Iris pigment epithelial cell (primary cell): Measurements from ENCODE around the gene CIDEB.

ENCODE experiments used
- DNase-seq: peaks from one replicate; pipeline ENCODE4 v3.0.0-alpha.2; 2011; ENCODE audit warnings: low read depth

CIDEB gene

GRCh38 chr14:24312736-24313507, 5.1 kb upstream of the CIDEB start:
- peak; percentile 31 for DNase-seq

DNA sequence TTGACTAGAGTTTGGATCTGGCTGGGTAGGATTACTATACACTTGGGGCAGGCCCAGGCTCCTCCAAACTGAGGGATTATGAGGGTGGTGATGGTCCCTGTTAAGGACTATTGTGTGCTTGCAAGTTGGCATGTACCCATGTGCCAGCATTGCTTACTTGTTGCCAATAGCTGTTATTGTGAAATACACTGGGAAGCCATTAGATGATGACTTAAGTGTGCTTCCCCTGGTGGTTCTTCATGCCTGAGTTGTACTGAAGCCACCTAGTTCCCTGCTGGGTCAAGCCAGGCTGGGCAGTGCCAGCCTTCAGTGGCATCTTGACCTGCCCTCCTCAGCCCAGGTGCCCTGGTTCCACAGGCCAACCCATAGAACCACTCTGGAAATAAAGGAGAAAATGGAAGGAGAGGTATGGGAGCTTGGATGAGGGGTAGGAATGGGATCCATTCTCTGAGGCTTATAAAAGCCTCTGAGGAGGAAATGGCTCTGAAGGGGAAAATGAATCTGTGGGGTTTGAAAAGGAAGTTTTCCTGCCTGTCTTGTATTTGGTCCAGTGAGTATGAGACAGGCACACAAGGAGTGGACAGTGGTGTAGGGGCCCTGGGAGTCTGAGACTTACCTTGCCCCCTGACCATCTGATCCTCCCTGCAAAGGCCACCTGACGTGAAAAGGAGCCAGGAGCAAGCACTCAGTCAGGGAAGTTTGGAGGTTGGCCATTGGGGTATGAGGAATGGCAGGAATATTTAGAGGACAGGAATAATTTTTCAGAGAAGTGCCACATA, 4.2 kb upstream of the CIDEB start:
- DNase-seq: no peak

DNA sequence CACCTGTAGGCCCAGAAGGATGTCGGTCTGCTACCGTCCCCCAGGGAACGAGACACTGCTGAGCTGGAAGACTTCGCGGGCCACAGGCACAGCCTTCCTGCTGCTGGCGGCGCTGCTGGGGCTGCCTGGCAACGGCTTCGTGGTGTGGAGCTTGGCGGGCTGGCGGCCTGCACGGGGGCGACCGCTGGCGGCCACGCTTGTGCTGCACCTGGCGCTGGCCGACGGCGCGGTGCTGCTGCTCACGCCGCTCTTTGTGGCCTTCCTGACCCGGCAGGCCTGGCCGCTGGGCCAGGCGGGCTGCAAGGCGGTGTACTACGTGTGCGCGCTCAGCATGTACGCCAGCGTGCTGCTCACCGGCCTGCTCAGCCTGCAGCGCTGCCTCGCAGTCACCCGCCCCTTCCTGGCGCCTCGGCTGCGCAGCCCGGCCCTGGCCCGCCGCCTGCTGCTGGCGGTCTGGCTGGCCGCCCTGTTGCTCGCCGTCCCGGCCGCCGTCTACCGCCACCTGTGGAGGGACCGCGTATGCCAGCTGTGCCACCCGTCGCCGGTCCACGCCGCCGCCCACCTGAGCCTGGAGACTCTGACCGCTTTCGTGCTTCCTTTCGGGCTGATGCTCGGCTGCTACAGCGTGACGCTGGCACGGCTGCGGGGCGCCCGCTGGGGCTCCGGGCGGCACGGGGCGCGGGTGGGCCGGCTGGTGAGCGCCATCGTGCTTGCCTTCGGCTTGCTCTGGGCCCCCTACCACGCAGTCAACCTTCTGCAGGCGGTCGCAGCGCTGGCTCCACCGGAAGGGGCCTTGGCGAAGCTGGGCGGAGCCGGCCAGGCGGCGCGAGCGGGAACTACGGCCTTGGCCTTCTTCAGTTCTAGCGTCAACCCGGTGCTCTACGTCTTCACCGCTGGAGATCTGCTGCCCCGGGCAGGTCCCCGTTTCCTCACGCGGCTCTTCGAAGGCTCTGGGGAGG, 3.1 kb upstream of the CIDEB start, which contains the start of gene LTB4R:
LTB4R (plus strand) TSS at position 857 of the 959 bp plus-strand sequence. CDS start 4,150 bp downstream, outside the sequence.
- peak; percentile 85 for DNase-seq

- DNase-seq: no peak
Observed at GRCh38 chr14:24310265-24310645, 2.5 kb upstream of the CIDEB start.

DNA sequence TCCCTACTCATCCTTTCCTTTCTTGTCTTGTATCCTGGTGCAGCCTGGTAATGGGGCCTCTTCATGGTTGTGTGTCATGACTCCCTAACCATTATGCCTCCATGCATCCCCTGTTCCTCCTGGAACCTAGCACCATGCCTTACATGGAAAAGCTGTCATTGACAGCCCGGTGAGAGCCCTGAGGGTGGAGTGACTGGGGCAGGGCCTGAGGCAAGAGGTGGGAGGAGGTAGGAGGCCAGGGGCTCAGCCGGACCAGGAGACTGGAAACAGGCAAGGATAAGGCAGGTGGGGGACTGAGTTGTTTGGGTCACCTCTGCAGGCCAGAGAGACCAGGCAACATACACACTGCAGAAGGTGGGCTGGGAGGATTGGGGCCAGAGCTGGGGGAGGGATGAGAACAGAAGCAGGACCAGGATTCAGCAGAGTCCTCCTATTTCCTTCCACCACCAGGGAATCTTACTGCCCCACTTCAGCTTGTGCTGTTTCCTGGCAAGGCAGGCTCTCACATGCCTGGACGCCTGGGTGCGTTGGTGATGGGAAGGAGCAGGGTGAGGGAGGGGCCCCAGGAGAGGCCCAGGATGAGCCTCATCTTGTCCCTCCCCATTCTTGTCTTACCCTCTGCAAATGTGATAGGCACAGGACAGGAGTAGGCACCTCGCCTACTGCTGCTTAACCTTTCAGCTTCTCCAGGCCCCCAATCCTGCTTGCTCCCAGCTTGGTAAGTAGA, 1.9 kb upstream of the CIDEB start, which contains the start of gene LTB4R2:
LTB4R2 (plus strand) TSS at position 603 of the 727 bp plus-strand sequence. CDS start 525 bp downstream, outside the sequence.
- DNase-seq: no peak

- no peak for DNase-seq
Observed at GRCh38 chr14:24308342-24309124, 756 bp upstream of the CIDEB start.

DNA sequence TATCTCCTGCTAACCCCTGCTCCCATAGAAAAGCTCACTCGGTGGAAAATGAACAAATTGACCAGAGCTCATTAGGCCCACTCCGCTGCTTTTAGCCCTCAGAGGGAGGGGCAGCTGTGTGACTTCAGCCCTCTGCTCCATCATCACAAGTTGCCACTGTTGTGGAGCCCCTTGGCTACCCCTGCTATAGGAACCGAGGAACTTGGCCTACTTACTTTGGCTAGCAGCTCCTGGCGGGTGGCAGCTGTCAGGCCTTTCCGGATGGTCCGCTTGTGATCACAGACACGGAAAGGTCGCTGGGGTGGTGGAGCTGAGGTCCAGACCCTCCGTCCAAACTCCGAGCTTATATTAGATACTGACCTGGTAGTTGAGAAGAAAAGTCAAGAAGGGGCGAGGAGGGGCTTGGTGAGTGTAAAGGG, 612 bp downstream of the CIDEB start:
- no peak for DNase-seq

GRCh38 chr14:24304019-24304387, 3.8 kb downstream of the CIDEB start:
- DNase-seq: no peak

DNA sequence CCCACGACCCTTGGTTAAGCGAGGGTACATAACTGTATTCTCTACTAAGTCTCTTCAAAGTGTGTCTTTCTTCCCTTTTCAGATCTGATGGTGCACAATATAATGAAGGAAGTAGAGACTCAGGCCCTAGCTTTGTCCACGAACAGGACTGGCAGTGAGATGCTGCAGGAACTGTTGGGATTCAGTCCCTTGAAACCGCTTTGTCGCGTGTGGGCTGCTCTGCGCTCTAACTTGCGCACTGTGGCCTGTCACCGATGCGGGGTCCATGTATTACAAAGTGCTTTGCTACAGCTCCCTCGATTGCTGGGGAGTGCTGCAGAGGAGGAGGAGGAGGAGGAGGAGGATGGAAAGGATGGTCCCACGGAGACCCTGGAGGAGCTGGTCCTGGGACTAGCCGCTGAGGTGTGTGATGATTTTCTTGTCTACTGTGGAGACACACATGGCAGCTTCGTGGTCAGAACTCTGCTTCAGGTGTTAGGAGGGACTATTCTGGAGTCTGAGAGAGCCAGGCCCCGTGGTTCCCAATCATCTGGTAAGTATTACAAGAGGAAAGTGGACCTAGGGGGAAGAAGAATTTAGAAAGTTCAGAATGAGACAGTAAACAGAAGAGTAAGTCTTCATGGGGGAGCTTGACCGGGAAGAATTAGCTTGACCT, 7.3 kb downstream of the CIDEB start:
- no peak for DNase-seq

DNA sequence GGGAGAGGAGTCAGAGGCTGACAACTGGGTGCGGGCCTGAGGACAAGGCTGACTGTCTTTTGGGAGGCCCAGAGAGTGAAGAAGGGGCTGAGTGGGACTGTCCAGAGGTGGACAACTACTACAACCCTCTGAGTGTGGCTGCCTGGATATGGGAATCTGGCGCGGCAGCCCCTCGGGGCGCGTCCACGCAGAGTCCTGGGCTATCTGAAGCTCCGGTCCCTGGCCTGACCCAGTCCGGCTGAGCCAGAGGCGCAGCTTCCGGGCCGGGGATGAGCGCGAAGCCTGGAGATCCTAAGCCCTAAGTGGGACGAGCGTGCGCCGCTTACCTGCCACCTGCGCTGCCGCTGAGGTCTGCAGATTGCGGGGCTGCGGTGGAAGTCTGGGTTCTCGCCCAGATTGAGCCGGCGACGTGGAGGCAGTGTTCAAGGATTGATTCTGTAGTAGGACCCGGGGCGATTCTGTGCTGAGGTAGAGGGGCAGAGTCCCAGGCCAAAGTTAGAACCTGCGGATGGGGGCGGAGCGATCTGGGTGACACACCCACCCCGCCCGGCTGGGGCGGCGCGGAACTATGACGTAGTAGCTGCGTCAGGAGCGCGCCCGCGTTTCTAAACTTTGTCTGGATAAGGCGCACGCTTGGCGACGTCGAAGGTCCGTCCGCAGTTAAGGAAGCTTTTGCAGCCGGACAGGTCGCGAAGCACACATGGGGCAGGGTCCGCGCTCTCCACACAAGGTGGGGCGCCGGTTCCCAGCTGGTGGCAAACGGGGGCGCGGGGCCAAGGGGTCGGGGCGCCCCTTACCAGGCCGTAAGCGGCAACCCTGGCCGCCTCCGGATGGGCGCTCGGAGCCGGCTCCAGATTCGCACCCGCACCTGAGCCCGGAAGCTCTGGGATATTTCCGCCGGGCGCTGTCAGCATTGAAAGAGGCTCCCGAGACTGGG, 8.3 kb downstream of the CIDEB start, which contains the start of the genes DHRS1 and NOP9:
DHRS1 (minus strand) TSS at position 526 of the 937 bp plus-strand sequence. CDS start 674 bp downstream, outside the sequence.
NOP9 (plus strand) TSS at position 596 of the 937 bp plus-strand sequence; CDS start at position 701, 105 bp downstream.
- DNase-seq: peak; percentile 90

- DNase-seq: peak; percentile 77
Observed at GRCh38 chr14:24298892-24299254, 8.9 kb downstream of the CIDEB start.

- no peak for DNase-seq
Observed at GRCh38 chr14:24297190-24297964, 10.4 kb downstream of the CIDEB start.

DNA sequence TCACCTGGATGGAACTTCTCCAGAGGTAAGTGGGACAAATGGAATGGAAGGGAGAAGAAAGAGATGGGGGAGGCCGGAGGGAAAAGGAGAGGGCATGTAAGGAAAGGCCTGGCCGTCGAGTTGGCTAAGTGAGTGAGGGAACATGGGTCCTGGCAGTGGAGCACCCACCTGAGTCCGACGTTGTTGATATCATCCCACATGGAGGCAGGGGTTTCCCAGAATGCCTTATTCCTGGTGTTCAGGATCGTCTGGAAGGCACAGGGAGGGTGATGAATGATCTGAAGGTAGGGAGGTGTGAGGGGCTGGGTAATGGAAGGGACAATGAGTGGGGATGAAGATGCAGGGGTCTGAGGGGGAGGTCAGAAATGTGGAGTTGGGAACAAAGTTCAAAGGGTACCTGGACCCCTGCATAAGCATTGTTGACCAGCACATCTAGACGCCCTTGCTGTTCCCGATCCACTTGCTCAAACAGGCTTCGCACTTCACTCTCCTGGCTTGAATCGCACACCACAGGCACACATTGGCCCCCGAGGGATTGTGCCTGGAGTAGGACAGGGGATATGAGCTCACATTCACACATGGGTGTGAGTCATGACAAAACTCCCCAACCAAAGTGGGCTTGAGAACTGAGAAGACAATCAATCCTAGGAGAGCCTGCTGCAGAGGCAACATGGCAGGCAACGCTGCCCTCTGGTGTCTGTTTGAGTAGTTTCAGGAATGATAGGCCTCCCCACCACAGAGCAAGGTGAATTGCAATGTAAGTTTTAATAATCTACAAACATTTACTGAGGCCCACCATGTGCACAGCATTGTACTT, 11.2 kb downstream of the CIDEB start:
- peak; percentile 94 for DNase-seq

GRCh38 chr14:24293525-24293924, 14.3 kb downstream of the CIDEB start:
- DNase-seq: no peak

DNA sequence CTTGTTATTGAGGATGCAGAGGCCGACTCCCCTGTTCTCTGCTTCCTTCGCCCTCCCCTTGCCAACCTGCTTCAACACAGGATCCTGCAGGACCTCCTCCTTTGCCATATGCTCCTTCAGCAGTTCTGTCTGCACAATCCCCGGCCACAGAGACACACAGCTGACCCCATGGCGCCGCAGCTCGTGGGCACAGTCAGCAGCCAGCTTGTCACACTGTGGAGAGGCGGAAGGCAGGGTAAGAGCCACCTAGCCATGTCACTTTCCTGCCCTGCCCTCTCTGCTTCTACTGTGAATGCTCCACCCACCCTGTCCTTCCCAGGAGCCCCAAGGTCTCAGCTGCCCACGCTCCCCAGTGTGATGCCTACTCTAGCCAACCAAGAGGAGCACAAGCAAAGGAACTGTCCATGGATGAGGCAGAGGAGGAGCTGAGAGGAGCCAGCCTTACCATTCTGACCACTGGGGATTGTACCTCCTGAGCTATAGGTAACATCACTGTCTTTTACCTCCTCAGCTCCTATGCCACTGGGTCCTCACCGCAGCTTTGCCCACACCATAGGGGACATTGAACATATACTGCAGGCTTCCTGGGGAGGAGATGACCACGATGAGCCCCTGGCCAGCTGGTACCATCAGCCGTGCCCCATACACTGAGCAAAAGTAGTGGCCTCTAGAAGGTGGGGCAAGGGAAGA, 15.5 kb downstream of the CIDEB start:
- no peak for DNase-seq

GRCh38 chr14:24291446-24292117, 16.2 kb downstream of the CIDEB start:
- no peak for DNase-seq
